Measurements from ENCODE around the gene SLC30A4. TPM values are rescaled to one million over a fixed set of nuclear protein-coding genes. Genes with fewer than 3 reads are reported as not detected.

The SLC30A4 gene, protein sequence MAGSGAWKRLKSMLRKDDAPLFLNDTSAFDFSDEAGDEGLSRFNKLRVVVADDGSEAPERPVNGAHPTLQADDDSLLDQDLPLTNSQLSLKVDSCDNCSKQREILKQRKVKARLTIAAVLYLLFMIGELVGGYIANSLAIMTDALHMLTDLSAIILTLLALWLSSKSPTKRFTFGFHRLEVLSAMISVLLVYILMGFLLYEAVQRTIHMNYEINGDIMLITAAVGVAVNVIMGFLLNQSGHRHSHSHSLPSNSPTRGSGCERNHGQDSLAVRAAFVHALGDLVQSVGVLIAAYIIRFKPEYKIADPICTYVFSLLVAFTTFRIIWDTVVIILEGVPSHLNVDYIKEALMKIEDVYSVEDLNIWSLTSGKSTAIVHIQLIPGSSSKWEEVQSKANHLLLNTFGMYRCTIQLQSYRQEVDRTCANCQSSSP
- total RNA-seq, result 3.7 and 3.9 TPM in 2 replicates

DNA sequence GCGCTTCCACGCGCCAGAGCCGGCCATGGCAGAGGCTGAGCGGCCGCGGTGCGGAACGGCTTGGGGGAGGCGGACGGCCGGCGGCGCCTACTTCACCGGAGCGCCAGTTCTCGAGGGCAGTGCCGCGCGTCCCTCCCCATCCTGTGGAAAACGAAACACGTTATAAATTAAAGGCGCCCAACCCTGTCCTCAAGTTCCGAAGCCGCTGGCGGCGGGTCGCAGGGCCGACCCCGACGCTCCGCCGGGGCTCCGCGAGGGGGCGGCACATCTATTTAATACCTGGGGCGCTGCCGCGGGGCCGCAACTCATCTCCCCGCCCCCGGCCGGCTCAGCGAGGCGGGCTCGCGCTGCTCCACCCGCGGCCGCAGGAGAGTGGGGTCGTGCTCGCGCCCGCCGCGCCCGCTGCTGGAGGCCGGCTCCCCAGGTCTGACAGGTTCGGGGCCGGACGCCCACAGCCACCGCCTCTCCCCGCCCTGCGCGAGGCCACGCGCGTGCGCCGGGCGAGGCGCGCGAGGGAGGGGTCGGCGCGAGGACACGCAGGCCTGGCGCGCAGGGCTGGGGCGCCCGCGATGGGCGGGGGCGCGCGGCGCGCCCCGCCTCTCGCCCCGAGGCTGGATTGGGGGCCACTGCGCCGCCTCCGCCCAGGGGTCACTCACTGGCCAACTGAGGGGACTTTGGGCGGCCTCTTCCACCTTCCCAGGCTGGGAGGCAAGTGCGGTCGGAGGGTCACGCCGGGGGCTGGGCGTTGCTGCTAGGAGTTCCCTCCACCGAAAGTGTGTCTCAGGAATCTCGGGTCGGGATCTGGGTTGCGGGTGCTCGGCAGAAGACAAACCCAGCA lies at the start of gene SLC30A4:
SLC30A4 (minus strand) TSS at position 428 of the 838 bp plus-strand sequence; CDS start at position 27, 401 bp downstream.
- ATAC-seq (ENCODE audit: low read depth) (peak; percentile 86), DNase-seq (peak; percentile 76)
- ChIA-PET CTCF (interaction anchor here (1.3 to 1.8 kb wide), 4 partner anchors 65 to 91 kb away, joined by 4 to 9 read pairs (median 8); no protein-coding TSS in a partner anchor), POLR2A (interaction anchor here (2.2 to 2.4 kb wide), 2 partner anchors 65 kb away, joined by 10 to 15 read pairs; partner anchors contain the start of gene BLOC1S6)
- H3K9me3 Mint-ChIP-seq, result no peaks in the 10 kb centered on the region
- H3K27me3 Mint-ChIP-seq, result no peaks in the 10 kb centered on the region
- peak within 1 kb of the TSS; percentile 90 for H3K4me3 Mint-ChIP-seq
- H3K27ac Mint-ChIP-seq, result peak within 1 kb of the TSS; percentile 83
- peaks cover 9% of the 10 kb centered on the region for H3K36me3 Mint-ChIP-seq (ENCODE audit: low read depth)
- intact Hi-C loops (cut with micrococcal nuclease), result loop anchor here (1.0 to 5.0 kb wide), 4 partner anchors 50 to 320 kb away; partner anchors contain the start of gene BLOC1S6
- H3K4me1 Mint-ChIP-seq, result peaks cover 42% of the 10 kb centered on the region
- TF ChIP-seq, protein P1, sequence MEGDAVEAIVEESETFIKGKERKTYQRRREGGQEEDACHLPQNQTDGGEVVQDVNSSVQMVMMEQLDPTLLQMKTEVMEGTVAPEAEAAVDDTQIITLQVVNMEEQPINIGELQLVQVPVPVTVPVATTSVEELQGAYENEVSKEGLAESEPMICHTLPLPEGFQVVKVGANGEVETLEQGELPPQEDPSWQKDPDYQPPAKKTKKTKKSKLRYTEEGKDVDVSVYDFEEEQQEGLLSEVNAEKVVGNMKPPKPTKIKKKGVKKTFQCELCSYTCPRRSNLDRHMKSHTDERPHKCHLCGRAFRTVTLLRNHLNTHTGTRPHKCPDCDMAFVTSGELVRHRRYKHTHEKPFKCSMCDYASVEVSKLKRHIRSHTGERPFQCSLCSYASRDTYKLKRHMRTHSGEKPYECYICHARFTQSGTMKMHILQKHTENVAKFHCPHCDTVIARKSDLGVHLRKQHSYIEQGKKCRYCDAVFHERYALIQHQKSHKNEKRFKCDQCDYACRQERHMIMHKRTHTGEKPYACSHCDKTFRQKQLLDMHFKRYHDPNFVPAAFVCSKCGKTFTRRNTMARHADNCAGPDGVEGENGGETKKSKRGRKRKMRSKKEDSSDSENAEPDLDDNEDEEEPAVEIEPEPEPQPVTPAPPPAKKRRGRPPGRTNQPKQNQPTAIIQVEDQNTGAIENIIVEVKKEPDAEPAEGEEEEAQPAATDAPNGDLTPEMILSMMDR (IDR thresholded peaks at IDR 0.05), result no peak

DNA sequence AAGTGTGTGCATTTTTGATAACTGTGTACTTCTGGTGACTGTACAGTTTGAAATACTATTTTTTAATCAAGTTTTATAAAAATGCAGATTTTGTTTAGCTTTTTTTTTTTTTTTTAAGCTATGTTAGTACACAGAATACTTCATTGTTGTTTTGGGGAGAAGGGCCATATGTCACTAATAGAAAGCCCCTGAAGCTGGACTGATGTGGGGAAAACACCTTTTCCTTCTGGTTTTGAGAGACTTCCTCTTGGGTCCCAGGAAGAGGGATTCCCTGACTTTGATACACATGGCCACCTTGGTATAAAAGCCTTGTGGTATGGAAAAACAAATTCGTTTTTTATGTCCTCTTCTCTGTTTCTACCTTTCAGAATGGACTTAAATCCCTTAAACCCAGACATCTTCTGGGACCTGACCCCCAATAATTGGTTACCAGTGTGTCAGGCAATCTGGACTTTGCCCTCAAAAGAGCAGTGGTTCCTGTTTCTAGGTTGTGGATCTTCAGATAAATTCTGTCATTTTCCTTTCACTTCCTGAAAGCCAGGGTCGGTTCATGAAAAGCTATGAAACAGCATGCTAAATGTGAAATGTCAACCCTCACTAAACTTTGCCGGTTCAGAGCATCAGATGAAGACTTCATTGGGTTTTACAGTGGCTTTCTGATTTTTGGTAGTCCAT lies 33.5 kb upstream of the SLC30A4 start:
- H3K4me1 Mint-ChIP-seq, result peaks cover 11% of the 10 kb centered on the region
- DNase-seq (no peak), ATAC-seq (ENCODE audit: low read depth) (no peak)
- CTCF ChIA-PET, result no interaction called here
- H3K4me3 Mint-ChIP-seq, result no peak overlapping the region
- no peak overlapping the region for H3K27ac Mint-ChIP-seq
- no peaks in the 10 kb centered on the region for H3K36me3 Mint-ChIP-seq (ENCODE audit: low read depth)
- peaks cover 4% of the 10 kb centered on the region for H3K27me3 Mint-ChIP-seq
- POLR2A ChIA-PET, result interaction anchor here (0.6 to 1.1 kb wide), 5 partner anchors 31 to 57 kb away, joined by 3 to 6 read pairs (median 4); partner anchors contain the start of gene BLOC1S6
- intact Hi-C loops (cut with micrococcal nuclease), result no loop called here
- TF ChIP-seq, protein P1 (IDR thresholded peaks at IDR 0.05), result no peak
- no peaks in the 10 kb centered on the region for H3K9me3 Mint-ChIP-seq

DNA sequence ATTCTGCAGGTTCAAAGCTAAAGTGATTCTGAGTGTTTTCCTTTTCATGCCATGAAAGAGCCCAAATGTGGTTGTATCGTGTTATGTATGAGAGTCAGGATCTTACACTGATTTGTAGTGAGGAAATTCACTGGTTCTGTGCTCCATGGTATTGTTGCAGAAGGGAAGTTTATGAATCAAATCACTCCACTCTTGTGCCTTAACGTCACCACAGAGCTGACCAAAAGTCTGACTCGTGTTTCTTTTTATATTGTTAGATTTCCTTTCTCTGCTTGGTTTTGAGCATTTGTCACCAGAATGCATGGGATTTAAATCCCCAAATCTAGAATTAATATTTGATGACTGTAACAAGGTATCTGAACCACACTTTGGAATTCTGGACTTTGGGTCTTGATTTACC lies 29.1 kb upstream of the SLC30A4 start:
- no peaks in the 10 kb centered on the region for H3K9me3 Mint-ChIP-seq
- peaks cover 4% of the 10 kb centered on the region for H3K27me3 Mint-ChIP-seq
- H3K27ac Mint-ChIP-seq, result no peak overlapping the region
- TF ChIP-seq, protein P1 (IDR thresholded peaks at IDR 0.05), result no peak
- POLR2A ChIA-PET, result no interaction called here
- CTCF ChIA-PET, result no interaction called here
- no peak for DNase-seq
- ATAC-seq (ENCODE audit: low read depth), result no peak
- intact Hi-C loops (cut with micrococcal nuclease), result no loop called here
- H3K36me3 Mint-ChIP-seq (ENCODE audit: low read depth), result no peaks in the 10 kb centered on the region
- peaks cover 7% of the 10 kb centered on the region for H3K4me1 Mint-ChIP-seq
- H3K4me3 Mint-ChIP-seq, result no peak overlapping the region

DNA sequence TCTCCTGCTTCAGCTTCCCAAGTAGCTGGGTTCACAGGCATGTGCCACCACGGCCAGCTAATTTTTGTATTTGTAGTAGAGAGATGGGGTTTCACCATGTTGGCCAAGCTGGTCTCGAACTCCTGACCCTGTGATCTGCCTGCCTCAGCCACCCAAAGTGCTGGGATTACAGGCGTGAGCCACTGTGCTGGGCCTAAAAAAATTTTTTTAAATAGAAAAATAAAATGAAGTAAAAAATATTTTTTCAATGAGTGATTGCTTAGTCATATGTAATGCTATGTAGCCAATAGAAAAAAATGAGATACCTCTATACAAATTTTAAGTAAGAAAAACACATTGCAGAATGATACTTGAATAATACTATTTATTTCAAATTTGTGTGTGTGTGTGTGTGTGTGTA lies 27.9 kb upstream of the SLC30A4 start:
- intact Hi-C loops (cut with micrococcal nuclease), result no loop called here
- CTCF ChIA-PET, result no interaction called here
- Mint-ChIP-seq H3K36me3 (ENCODE audit: low read depth) (no peaks in the 10 kb centered on the region), H3K4me1 (no peaks in the 10 kb centered on the region), H3K9me3 (no peaks in the 10 kb centered on the region), H3K27me3 (peaks cover 4% of the 10 kb centered on the region), H3K27ac (no peak overlapping the region), H3K4me3 (no peak overlapping the region)
- DNase-seq (no peak), ATAC-seq (ENCODE audit: low read depth) (no peak)
- POLR2A ChIA-PET, result no interaction called here
- TF ChIP-seq, protein P1 (IDR thresholded peaks at IDR 0.05), result no peak

Data from activated B cell treated with CpG ODN at 0.5 μM for 24 hours (primary cell).